Left ventricle myocardium superior (tissue), 1 donor: ENCODE measurements around the gene SERPINB1. TPM values are rescaled to one million over a fixed set of nuclear protein-coding genes. Genes with fewer than 3 reads are reported as not detected.
A peak's percentile ranks its signal among the peaks of the same experiment; 100 is the strongest.
"Not testable (repeated sequence)": the region's sequence is repeated elsewhere in the genome, so short reads cannot be mapped to it uniquely, and the experiment has no call there.

Experiments used
- ATAC-seq: fragments of 200-7000 bp; cut with Tn5 transposase; one replicate; pipeline ENCODE4 v1.9.1; 2020; ENCODE audit warnings: mild to moderate bottlenecking, moderate library complexity
- DNase-seq: peaks from one replicate; pipeline ENCODE4 v3.0.0-alpha.2; 2020
- intact Hi-C: fragments of 100-400 bp; cut with micrococcal nuclease; formaldehyde crosslinking; loops from one replicate; pipeline ENCODE4 v1.11.0; 2022
- total RNA-seq: library from RNA; stranded (reverse); fragmentation: NEBNext Ultra II Directional; extraction: Animal tissue kit (Norgen Biotek cat#: 25700); gene quantifications from one replicate; pipeline ENCODE4 v1.2.1, GENCODE V29; 2021
- donor health status: DM: no; HTN: yes; CAD: no; lungs with severe emphysema.

The SERPINB1 gene
- total RNA-seq, 1 donor from 2014 or later, result 25.4 TPM

DNA sequence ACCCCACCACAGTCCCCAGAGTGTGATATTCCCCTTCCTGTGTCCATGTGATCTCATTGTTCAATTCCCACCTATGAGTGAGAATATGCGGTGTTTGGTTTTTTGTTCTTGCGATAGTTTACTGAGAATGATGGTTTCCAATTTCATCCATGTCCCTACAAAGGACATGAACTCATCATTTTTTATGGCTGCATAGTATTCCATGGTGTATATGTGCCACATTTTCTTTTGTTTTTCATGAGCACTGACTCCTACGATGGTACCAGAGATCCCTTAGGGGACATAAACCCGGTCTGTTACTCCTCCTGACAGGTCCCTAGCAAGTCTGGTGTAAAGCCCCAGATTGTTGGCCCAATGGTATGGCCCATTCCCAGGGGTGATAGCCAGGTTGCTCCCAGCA is 40.0 kb downstream of the SERPINB1 start:
- intact Hi-C loops, DNase-seq, ATAC-seq: not testable (repeated sequence)

DNA sequence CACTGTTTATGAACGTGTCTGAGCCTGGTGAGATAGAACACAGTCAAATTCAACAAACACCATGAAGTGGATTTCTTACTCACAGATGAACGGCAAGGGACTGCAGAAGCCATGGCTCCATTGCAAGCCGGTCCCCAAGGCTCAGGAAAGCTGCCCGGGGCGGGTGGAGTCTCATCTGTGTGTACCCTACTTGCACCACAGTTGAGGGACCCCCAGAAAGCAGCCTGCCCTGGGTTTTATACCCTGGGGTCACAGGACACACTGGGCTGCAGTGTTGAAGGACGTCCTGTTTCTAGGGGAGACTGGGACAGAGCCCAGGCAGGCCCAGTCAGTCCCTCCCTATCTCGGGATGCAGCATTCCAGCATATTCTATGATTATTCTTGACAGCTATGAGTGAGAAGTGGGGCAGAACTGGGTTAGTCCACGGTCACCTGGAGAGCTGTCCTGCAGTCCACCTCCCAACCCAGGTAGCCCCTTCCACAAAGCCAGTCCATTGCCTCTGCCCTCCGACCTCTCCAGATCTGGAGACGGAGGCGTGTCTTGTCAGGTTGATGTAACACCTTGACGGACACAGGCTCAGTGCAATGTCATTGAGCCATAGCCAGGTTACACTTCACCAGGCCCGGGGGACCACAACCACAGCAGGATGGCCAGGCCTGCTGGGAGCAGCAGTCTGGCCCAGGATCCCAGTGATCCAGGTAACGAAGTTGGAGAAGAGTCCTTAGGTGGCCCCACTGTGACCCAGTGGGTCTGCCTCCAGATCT is 40.9 kb downstream of the SERPINB1 start:
- no peak for DNase-seq

DNA sequence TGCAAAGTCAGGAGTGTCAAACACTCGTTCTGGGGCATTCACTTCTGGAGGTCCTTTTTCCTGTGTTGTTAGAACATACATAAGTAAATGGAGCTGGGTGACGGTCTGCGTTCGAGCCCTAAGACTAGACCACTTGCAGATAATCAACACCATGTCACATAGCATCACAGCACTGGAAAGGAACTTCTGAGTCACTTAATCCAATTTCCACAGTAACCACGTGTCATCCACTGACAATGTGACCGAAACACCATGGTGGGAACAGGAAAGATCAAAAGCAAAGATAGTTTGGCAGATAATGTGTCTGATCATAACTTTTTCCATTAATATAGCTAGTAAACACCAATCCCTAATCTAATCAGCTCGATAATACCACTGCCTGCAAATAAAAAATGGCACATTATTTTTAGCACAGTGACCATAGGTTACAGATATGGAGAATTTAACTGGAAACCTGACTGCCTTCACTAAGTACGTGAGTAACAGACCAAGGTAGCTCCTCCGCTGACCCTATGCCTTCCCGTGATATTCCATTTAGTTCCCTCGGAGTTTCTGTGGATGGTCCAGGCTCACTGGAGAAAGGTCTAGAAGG is 41.6 kb downstream of the SERPINB1 start:
- DNase-seq, result no peak
- peak; percentile 54 for ATAC-seq
- intact Hi-C loops, result loop anchor here (10.0 kb wide), 1 partner anchor 45 kb away; the partner anchor contains the start of gene SERPINB1

More for the DNA sequence above, 40.9 kb downstream of the SERPINB1 start:
- ATAC-seq, result no peak
- intact Hi-C loops, result no loop called here

DNA sequence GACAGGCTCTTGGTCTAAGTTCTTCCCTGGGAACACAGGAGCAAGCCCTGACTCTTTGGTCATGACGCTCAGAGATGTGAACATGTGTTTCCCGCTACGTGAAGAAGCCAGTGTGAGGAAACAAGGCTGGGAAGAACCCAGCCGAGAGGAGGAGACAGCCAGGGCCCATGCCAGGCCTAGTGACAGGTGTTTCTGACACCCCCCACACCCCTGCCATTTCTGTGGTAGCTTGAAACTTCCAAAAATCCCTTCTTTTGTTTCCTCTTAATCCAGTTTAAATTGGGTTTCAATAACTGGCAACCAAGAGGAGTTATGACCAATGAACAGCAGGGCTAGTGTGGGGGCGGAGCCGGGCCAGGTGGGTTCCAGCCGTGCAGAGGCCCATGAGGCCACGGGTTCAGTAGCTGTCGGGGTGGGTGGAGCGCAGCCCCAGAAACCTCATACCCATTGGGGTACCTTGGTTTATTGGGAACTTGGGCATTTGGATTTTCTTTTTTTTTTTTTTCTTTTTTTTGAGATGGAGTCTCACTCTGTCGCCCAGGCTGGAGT is 43.0 kb downstream of the SERPINB1 start:
- DNase-seq, result no peak
- ATAC-seq, result no peak
- intact Hi-C loops, result loop anchor here (10.0 kb wide), 1 partner anchor 46 kb away; the partner anchor contains the start of gene SERPINB1

DNA sequence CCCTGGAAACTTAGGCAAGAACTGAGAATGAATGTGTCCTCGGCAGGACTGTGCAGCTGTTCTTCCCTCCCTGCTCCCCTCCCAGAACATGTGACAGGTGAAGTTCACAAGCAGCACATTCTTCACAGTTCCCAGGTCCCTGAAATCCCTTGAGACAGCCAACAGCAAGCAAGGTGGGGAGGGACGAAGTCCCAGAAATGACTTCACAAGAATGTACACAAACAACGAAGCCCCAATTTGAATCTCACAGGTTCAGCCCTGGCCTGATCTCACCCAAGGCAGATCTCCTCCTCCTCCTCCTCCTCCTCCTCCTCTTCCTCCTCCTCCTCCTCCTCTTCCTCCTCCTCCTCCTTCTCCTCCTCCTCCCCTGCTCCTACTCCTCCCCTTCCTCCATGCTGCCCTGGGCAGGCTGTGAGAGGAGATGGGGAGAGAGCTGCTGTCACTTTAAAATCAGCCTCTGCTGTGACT is 44.1 kb downstream of the SERPINB1 start:
- no peak for ATAC-seq
- intact Hi-C loops, result loop anchor here (10.0 kb wide), 1 partner anchor 47 kb away; the partner anchor contains the start of gene SERPINB1
- DNase-seq, result no peak

DNA sequence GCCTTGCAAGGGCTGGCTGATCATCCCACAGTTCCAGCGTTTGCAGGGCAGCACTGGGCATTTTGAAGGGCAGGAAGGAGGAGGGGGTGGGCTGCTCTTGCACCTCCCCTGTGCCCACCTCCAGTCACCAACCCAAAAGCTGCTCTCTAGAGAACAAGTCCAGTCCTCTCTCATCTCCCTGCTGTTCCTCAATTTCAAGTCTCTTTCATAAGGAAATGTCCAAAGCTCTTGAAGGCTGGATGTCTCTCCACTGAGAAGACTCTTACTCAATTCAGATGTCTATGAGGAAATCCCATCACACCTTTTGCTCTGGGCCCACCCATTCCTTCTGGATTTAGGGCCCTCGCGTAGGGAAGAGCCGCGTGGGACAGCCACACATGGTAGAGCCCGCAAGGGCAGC is 44.8 kb downstream of the SERPINB1 start:
- no peak for ATAC-seq
- intact Hi-C loops, result loop anchor here (10.0 kb wide), 1 partner anchor 48 kb away; the partner anchor contains the start of gene SERPINB1

DNA sequence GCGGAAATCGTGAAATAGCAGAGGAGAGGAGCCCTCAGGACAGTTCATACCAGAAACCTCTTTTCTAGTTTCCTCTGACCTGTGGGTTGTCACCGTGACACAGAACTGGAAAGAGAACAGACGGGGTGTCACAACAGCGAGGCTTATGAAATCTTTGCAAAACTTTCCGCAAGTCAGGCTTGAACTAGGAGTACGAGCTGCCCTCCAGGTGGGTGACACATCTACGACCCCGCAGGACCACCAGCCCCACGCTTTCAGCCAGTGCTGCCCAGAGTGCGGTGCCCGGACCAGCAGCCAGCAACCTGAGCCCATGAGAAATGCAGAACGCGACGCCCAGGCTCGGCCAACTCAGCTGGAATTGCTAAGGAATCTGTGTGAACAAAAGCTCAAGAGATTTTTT is 45.7 kb downstream of the SERPINB1 start:
- intact Hi-C loops, result loop anchor here (10.0 kb wide), 1 partner anchor 49 kb away; the partner anchor contains the start of gene SERPINB1
- ATAC-seq, result no peak

More for the DNA sequence above, 44.8 kb downstream of the SERPINB1 start:
- DNase-seq, result no peak

DNA sequence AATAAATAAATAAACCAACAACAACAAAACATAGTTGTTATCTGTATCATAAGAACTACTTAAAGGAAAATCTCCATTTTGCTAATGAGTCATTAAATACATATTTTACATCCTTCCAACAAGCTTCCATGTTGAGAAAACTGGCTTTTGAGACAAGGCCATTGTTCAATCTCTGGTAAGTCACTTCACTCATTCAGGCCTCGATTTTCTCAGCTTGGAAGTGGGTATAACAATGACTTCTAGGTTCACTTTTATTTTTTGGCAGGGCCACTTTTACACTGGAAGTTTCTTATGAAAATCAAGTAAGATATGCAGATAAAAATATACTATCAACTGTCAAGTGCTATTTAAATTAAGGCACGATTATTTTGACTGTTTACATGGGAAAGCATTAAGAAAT is 46.5 kb downstream of the SERPINB1 start:
- ATAC-seq, result no peak
- intact Hi-C loops, result loop anchor here (10.0 kb wide), 1 partner anchor 50 kb away; the partner anchor contains the start of gene SERPINB1
- no peak for DNase-seq

More for the DNA sequence above, 45.7 kb downstream of the SERPINB1 start:
- no peak for DNase-seq

DNA sequence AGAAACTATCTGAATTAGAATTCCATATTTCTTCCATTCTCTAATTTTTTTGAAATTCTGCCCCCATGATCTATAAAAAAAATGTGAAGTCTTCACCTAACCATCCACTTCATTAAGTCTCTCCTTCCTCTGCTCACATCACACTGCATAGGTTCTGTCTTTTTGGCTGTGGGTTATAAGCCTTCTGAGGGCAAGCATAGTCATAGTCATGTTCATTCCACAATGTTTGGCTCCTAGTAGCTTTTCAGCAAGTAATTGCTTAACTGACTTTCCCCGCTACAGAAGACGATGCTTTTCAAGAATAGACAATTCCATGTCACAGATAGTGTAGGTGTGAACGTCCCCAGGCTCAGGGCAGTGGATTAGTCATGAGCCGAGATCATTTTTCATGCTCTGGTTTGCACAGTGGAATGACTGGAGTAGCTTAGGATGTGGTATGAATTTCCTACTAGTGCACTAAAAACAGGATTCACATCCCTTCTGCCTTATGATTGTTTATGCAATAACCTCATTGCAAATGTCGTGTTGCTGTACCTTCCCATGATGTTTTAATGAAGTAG is 47.4 kb downstream of the SERPINB1 start:
- intact Hi-C loops, result loop anchor here (10.0 kb wide), 1 partner anchor 51 kb away; the partner anchor contains the start of gene SERPINB1

DNA sequence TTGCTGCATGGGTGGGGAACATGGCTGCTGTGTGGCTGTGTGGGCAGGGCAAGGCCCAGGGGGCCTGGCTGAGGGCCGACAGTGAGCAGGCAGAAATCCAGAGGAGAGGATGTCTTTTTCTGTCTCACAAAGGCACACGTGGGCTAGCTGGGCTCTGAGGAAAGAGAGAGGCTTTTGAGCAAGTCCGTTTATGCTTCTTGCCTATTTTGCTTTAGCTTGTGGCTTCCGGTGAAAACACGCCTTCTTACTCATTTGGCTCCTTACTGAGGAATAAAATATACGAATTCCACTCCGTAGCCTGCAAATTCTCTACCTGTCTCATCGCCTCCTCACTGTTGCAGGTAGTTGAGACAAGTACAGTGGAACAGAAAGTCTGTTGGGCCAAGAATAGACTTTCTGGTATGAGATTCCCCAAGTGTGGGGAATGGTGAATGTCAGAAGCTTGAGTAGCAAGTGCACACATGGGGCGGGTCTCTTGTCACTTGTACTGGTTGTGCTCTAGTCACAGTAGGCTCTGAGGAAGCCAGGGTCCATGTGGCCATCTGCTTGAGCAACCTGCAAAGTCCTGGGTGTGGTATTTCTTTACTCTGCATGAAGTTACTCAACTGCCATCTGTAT is 48.0 kb downstream of the SERPINB1 start:
- intact Hi-C loops, result loop anchor here (10.0 kb wide), 1 partner anchor 51 kb away; the partner anchor contains the start of gene SERPINB1
- ATAC-seq (peak; percentile 14), DNase-seq (no peak)

More for the DNA sequence above, 47.4 kb downstream of the SERPINB1 start:
- no peak for ATAC-seq
- DNase-seq, result no peak

DNA sequence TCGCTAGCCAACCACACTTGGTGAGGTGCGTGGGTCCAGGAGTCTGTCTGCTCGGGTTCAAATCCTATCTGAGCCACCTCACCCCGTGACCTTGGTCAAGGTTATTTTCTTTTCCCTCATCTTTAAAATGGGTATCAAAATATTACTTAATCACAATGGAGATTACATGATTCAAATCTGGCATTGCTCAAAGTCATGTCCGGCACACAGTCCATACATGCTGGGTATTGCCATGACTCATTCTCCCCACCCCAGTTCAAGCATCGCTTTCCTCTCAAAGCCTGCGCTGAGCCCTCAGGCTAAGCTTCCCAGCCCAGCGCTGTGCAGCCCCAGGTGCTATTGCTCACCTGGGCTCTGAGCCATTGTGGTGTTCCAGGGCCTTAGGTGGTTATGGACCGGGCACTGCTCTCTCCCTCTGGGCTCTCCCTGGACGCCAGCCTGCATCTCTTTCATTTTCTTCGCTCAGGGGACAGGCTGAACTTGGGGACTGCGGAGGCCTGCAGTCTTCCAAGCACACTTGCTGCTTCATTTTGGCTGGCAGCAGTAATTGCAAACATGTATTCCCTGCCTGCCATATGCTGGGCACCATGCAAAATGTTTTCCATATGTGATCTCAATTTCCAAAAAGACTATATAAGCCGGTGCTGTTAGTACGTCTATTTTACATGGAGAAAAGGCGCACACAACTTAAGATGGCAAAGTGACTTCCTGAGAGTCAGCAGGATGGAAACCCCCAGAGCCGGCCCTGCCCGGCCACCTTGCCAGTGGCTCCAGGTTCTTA is 49.1 kb downstream of the SERPINB1 start:
- DNase-seq (no peak), ATAC-seq (no peak)
- intact Hi-C loops, result loop anchor here (10.0 kb wide), 1 partner anchor 52 kb away; the partner anchor contains the start of gene SERPINB1

DNA sequence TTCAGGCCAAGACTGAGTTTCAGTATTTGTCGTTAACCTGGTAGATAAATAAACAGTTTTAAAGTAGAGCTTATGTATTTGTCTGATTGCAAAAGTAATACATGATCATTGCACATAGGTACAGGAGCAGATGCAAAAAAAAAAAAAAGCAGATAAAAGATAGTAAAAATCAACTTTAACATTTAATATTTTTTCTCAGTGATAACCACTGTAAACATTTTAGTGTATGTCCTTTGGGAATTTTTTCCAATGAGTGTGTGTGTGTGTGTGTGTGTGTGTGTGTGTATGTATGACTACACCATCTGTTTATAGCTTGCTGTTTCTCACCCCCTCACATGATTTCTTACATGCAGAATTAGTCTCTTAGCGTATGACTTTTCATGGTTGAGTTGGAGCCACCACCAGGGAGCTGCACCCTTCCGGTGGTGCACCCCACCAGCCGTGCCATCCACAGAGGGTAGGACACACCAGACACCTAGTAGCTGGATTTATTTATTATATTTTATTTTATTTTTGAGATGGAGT is 50.2 kb downstream of the SERPINB1 start:
- intact Hi-C loops, result loop anchor here (10.0 kb wide), 1 partner anchor 53 kb away; the partner anchor contains the start of gene SERPINB1
- peak; percentile 10 for ATAC-seq
- DNase-seq, result no peak

DNA sequence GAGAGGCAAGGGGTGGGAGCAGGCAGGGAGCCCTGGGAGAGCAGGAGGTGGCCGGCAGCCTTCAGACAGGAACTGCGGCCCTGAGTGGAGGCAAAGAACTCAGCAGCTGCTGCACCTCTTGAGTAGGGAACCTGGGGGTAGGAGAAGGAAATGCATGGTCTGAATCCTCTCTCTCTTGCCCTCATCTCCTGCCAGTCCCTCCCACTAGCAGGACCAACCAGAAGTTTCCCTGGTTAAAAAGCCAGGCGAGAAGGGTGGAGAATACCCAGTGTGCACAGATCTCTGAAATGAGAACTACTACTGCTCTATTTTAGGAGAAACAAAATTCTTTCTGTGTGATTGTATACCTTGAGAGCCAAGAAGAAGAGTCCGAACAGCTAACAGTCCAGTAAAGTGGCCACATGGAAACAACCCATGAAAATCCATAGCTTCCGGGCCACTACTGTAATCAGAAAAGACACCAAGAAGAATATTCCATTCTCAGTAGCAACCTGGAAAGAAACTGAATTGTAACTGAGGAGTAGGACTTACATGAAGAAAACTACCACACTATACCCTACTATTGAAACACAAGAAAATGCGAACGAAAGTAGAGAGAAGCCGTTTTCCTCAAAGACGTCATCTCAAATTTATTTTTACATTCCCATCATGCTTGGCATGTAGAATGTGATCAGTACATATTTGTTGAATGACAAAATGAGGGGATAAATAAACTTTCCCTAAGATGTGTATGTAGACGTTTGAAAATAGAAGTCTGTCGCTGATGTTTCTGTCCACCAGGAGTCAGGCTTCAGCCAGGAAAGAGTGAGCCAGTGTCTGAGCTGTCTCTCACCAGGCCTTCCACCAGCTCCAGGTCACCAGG is 50.8 kb downstream of the SERPINB1 start:
- DNase-seq (peak; percentile 54), ATAC-seq (peak; percentile 88)
- intact Hi-C loops, result loop anchor here (10.0 kb wide), 1 partner anchor 54 kb away; the partner anchor contains the start of gene SERPINB1

DNA sequence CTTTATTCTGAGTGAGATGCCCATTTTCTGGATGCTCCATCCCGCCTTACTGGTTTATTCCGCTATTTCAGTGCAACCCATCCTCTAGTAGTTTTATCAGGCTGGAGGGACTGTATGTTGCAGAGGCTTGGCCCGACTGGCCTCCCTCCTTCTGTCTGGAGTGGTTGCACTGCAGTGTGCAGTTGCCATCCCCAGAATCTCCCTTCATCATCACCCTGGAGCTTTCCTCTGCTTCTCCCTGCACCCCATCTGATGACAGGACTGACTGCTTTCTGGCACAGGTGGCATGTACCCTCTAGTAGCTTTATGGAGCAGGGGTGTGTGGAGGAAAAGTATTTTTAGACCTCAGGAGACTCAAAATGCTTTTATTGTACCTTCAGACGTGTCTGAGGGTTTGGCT is 55.4 kb downstream of the SERPINB1 start:
- DNase-seq (no peak), ATAC-seq (peak; percentile 52)
- intact Hi-C loops, result no loop called here

DNA sequence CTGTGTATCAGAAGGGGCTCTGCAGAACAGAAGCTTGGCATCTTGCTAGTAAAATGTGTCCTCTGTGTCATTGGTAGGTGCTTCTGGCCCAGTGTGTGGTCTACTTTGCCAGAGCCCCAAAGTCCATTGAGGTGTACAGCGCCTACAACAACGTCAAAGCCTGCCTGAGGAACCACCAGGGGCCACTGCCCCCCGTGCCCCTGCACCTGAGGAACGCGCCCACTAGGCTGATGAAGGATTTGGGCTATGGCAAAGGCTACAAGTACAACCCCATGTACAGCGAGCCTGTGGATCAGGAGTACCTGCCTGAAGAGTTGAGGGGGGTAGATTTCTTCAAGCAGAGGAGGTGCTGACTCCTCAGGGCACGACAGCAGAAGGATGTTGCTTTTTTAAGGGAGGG is 56.7 kb downstream of the SERPINB1 start:
- ATAC-seq, result peak; percentile 30
- intact Hi-C loops, result no loop called here
- DNase-seq, result no peak

DNA sequence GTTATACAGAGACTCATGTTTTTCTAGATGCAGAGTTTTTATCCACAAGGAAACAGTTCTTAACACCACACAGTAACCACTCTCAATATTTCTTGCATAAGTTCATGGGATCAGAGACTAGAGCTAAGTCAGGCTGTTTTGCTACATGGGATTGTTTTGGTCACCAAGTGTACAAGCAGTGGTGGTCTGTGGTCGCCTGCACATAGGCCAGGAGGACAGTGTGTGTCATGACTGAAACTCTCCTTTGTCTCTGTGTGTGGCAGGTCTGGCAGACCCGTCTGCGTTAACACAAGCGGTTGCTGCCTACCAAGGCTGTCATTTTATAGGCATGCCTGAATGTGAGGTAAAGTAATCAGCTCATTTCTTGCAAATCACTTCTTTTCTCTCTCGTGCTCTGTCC is 57.6 kb downstream of the SERPINB1 start:
- intact Hi-C loops, result no loop called here
- DNase-seq (no peak), ATAC-seq (no peak)
